ENCODE measurements around the gene DNMT3A.

DNA sequence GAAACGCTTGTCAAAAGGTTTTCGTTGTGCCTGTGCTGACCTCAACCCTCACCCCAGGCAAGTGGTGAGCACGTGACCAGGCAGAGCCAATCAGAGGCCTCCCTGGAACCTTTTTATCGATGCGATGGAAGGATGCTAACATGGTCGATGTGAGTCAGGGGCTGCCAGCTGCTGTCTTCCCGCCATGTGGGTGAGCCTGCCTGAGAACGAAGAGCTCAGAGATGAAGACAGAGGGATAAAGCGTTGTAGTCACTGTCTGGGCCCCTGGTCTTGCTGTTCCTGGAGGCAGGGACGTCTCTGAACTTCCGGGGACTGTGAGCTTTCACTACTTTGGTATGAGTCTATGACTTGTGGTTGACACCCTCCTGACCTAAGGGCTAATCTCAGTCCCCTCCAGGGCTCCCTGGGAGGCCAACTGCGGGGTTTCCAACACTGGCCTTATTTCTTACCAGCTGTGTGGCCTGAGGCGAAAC is 18.6 kb downstream of the DNMT3A start:
- no peak for TF ChIP-seq POLR2A (IDR thresholded peaks at IDR 0.05)
- TF ChIP-seq, protein P1, sequence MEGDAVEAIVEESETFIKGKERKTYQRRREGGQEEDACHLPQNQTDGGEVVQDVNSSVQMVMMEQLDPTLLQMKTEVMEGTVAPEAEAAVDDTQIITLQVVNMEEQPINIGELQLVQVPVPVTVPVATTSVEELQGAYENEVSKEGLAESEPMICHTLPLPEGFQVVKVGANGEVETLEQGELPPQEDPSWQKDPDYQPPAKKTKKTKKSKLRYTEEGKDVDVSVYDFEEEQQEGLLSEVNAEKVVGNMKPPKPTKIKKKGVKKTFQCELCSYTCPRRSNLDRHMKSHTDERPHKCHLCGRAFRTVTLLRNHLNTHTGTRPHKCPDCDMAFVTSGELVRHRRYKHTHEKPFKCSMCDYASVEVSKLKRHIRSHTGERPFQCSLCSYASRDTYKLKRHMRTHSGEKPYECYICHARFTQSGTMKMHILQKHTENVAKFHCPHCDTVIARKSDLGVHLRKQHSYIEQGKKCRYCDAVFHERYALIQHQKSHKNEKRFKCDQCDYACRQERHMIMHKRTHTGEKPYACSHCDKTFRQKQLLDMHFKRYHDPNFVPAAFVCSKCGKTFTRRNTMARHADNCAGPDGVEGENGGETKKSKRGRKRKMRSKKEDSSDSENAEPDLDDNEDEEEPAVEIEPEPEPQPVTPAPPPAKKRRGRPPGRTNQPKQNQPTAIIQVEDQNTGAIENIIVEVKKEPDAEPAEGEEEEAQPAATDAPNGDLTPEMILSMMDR (IDR thresholded peaks at IDR 0.05) = no peak

Measured in testis (tissue), 2 donors.